ENCODE measurements around the gene PF4V1.

Gene PF4V1

GRCh38 chr4:73853718-73854473 lies 800 bp downstream of the PF4V1 start:
- H3K4me1 Mint-ChIP-seq (ENCODE audit: low read depth in 2 of 2): no peaks in the 10 kb centered on the region
- H3K4me3 Mint-ChIP-seq: no peak overlapping the region
- H3K36me3 Mint-ChIP-seq (ENCODE audit: insufficient read depth): peaks cover 3% of the 10 kb centered on the region
- H3K27me3 Mint-ChIP-seq: peaks cover 0 to 6% of the 10 kb centered on the region in 2 donors
- no peaks in the 10 kb centered on the region for H3K9me3 Mint-ChIP-seq
- no peak overlapping the region for H3K27ac Mint-ChIP-seq
- ATAC-seq (replicated peaks) (no peak), DNase-seq (no peak)

GRCh38 chr4:73855406-73855805 lies 2.3 kb downstream of the PF4V1 start:
- Mint-ChIP-seq H3K27ac (no peak overlapping the region), H3K4me3 (no peak overlapping the region), H3K36me3 (ENCODE audit: insufficient read depth) (peaks cover 3% of the 10 kb centered on the region), H3K27me3 (peaks cover 0 to 6% of the 10 kb centered on the region in 2 donors), H3K4me1 (ENCODE audit: low read depth in 2 of 2) (no peaks in the 10 kb centered on the region), H3K9me3 (no peaks in the 10 kb centered on the region)
- ATAC-seq (replicated peaks) (no peak), DNase-seq (no peak)

- Mint-ChIP-seq H3K9me3 (no peaks in the 10 kb centered on the region), H3K36me3 (ENCODE audit: insufficient read depth) (peaks cover 3% of the 10 kb centered on the region), H3K4me3 (no peak overlapping the region), H3K4me1 (ENCODE audit: low read depth in 2 of 2) (no peaks in the 10 kb centered on the region), H3K27me3 (peaks cover 0 to 6% of the 10 kb centered on the region in 2 donors), H3K27ac (no peak overlapping the region)
- ATAC-seq (replicated peaks) (no peak), DNase-seq (no peak)
Measured at GRCh38 chr4:73856518-73856917, 3.4 kb downstream of the PF4V1 start.

- H3K27me3 Mint-ChIP-seq: no peaks in the 10 kb centered on the region
- DNase-seq (no peak), ATAC-seq (replicated peaks) (no peak)
- no peaks in the 10 kb centered on the region for H3K36me3 Mint-ChIP-seq (ENCODE audit: insufficient read depth)
- H3K9me3 Mint-ChIP-seq: peaks cover 0 to 3% of the 10 kb centered on the region in 2 donors
- H3K27ac Mint-ChIP-seq: no peak overlapping the region
- no peaks in the 10 kb centered on the region for H3K4me1 Mint-ChIP-seq (ENCODE audit: low read depth in 2 of 2)
- no peak overlapping the region for H3K4me3 Mint-ChIP-seq
Measured at GRCh38 chr4:73859614-73860088, 6.6 kb downstream of the PF4V1 start.

DNA sequence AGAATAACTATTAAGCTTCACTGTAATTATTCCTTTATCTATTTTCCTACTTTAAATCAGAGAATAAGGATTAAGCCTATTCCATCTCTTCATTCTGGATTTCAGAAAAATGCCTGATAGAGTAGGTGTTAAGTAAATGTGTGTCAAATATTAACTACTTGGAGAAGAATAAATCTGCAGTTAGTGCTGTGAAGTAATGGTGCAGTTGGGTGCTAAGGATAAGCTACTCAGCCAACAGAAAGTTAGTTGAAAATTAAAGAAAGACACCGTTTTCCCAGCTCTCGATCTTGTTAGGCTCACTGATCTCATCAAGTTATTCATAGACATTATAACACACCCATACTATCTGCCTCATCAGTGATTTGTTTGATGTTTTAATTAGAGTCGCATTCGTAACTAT lies 7.1 kb downstream of the PF4V1 start:
- H3K9me3 Mint-ChIP-seq: peaks cover 0 to 3% of the 10 kb centered on the region in 2 donors
- no peak overlapping the region for H3K27ac Mint-ChIP-seq
- H3K36me3 Mint-ChIP-seq (ENCODE audit: insufficient read depth): no peaks in the 10 kb centered on the region
- no peaks in the 10 kb centered on the region for H3K27me3 Mint-ChIP-seq
- no peak overlapping the region for H3K4me3 Mint-ChIP-seq
- DNase-seq (no peak), ATAC-seq (replicated peaks) (no peak)
- H3K4me1 Mint-ChIP-seq (ENCODE audit: low read depth in 2 of 2): no peaks in the 10 kb centered on the region

GRCh38 chr4:73860917-73861316 lies 7.8 kb downstream of the PF4V1 start:
- H3K27ac Mint-ChIP-seq: no peak overlapping the region
- H3K9me3 Mint-ChIP-seq: peaks cover 0 to 3% of the 10 kb centered on the region in 2 donors

DNA sequence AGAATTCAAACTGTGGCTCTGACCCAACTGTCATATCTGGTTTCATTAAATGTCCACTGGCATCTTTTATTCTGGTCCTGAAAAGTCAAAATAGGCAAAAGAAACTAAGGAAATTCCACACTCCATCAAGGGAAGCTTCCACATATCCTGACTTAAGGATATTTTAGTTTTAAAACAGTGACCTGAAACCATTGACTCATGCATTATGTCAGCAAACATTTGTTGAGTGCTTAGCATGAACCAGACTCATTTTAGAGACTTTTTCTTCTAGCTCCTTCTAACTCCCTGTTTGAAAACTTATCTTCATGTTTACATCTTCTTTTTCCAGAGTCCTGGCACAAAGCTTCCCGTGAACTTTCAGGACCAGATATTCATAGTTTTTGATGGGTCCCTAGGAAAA lies 9.2 kb downstream of the PF4V1 start:
- Mint-ChIP-seq H3K4me1 (ENCODE audit: low read depth in 2 of 2) (no peaks in the 10 kb centered on the region), H3K27me3 (no peaks in the 10 kb centered on the region), H3K9me3 (peaks cover 0 to 3% of the 10 kb centered on the region in 2 donors), H3K4me3 (no peak overlapping the region), H3K36me3 (ENCODE audit: insufficient read depth) (no peaks in the 10 kb centered on the region), H3K27ac (no peak overlapping the region)
- no peak for ATAC-seq (replicated peaks)
- no peak for DNase-seq

More at GRCh38 chr4:73860917-73861316, 7.8 kb downstream of the PF4V1 start:
- Mint-ChIP-seq H3K4me1 (ENCODE audit: low read depth in 2 of 2) (no peaks in the 10 kb centered on the region), H3K4me3 (no peak overlapping the region), H3K27me3 (no peaks in the 10 kb centered on the region), H3K36me3 (ENCODE audit: insufficient read depth) (no peaks in the 10 kb centered on the region)
- DNase-seq (no peak), ATAC-seq (replicated peaks) (no peak)

DNA sequence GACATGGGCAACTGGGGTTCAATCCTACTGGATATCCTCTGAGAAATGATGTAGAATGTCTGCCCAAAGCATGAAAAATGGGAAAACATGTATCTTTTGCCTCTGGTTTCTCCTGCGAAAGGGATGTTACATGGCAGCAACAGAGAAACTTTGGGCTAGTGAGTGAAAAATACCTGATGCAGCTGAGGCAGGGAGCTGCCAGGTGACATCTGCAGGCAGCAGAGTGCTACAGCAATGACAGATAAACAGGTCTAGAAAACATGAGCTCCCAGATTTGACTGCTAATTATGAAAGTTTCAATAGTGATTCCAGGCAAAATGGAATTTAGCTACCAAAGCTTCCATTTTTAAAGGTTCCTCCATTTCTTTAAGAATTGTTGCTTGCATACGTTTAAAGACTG lies 11.3 kb downstream of the PF4V1 start:
- Mint-ChIP-seq H3K27ac (no peak overlapping the region), H3K4me3 (no peak overlapping the region), H3K4me1 (ENCODE audit: low read depth in 2 of 2) (no peaks in the 10 kb centered on the region), H3K9me3 (peaks cover 0 to 3% of the 10 kb centered on the region in 2 donors), H3K36me3 (ENCODE audit: insufficient read depth) (no peaks in the 10 kb centered on the region), H3K27me3 (peaks cover 11 to 15% of the 10 kb centered on the region in 2 donors)
- no peak for ATAC-seq (replicated peaks)
- no peak for DNase-seq

GRCh38 chr4:73864961-73865360 lies 11.9 kb downstream of the PF4V1 start:
- no peaks in the 10 kb centered on the region for H3K36me3 Mint-ChIP-seq (ENCODE audit: insufficient read depth)
- DNase-seq (no peak), ATAC-seq (replicated peaks) (no peak)
- H3K27me3 Mint-ChIP-seq: peaks cover 11 to 20% of the 10 kb centered on the region in 2 donors
- H3K4me3 Mint-ChIP-seq: no peak overlapping the region
- no peaks in the 10 kb centered on the region for H3K4me1 Mint-ChIP-seq (ENCODE audit: low read depth in 2 of 2)
- H3K27ac Mint-ChIP-seq: no peak overlapping the region
- H3K9me3 Mint-ChIP-seq: peaks cover 0 to 3% of the 10 kb centered on the region in 2 donors

DNA sequence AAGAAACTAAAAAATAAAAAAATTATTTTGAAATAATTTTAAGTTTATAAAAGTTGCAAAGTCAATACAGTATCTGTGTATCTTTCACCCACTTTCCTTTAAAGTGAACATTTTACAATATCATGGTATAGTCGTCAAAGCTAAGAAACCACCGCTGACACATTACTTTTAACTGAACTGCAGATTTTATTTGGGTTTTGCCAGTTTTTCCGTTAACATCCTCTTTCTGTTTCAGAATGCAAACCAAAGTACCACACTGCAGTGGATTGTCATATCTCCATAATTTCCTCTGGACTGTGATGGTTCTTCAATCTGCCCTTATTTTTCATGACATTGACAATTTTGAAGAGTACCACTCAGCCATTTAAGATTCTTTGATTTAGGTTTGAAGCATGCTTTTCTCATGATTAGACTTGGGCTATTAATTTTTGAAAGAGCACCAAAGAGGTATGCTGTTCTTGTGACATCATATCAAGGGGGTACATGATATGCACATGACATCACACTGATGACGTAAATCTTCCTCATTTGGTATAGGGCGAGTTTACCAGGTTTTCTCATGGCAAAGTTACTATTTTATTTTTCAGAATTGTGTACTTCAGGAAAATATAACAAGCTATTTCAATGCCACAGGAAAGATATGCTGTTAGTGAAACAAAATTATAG lies 12.5 kb downstream of the PF4V1 start:
- ATAC-seq (replicated peaks) (no peak), DNase-seq (no peak)
- H3K27ac Mint-ChIP-seq: no peak overlapping the region
- peaks cover 0 to 3% of the 10 kb centered on the region in 2 donors for H3K9me3 Mint-ChIP-seq
- H3K36me3 Mint-ChIP-seq (ENCODE audit: insufficient read depth): no peaks in the 10 kb centered on the region
- no peak overlapping the region for H3K4me3 Mint-ChIP-seq
- H3K4me1 Mint-ChIP-seq (ENCODE audit: low read depth in 2 of 2): no peaks in the 10 kb centered on the region
- H3K27me3 Mint-ChIP-seq: peaks cover 11 to 20% of the 10 kb centered on the region in 2 donors

- H3K9me3 Mint-ChIP-seq: peaks cover 0 to 3% of the 10 kb centered on the region in 2 donors
- H3K4me3 Mint-ChIP-seq: no peak overlapping the region
- peaks cover 11 to 20% of the 10 kb centered on the region in 2 donors for H3K27me3 Mint-ChIP-seq
- no peak overlapping the region for H3K27ac Mint-ChIP-seq
- ATAC-seq (replicated peaks) (no peak), DNase-seq (no peak)
- H3K4me1 Mint-ChIP-seq (ENCODE audit: low read depth in 2 of 2): no peaks in the 10 kb centered on the region
- no peaks in the 10 kb centered on the region for H3K36me3 Mint-ChIP-seq (ENCODE audit: insufficient read depth)
Measured at GRCh38 chr4:73866246-73866645, 13.2 kb downstream of the PF4V1 start.

GRCh38 chr4:73867783-73868182 lies 14.7 kb downstream of the PF4V1 start:
- H3K36me3 Mint-ChIP-seq (ENCODE audit: insufficient read depth): no peaks in the 10 kb centered on the region
- no peak overlapping the region for H3K27ac Mint-ChIP-seq
- H3K27me3 Mint-ChIP-seq: peaks cover 11 to 20% of the 10 kb centered on the region in 2 donors
- peaks cover 2 to 4% of the 10 kb centered on the region in 2 donors for H3K9me3 Mint-ChIP-seq
- no peak for ATAC-seq (replicated peaks)
- H3K4me1 Mint-ChIP-seq (ENCODE audit: low read depth in 2 of 2): no peaks in the 10 kb centered on the region
- no peak for DNase-seq
- no peak overlapping the region for H3K4me3 Mint-ChIP-seq

DNA sequence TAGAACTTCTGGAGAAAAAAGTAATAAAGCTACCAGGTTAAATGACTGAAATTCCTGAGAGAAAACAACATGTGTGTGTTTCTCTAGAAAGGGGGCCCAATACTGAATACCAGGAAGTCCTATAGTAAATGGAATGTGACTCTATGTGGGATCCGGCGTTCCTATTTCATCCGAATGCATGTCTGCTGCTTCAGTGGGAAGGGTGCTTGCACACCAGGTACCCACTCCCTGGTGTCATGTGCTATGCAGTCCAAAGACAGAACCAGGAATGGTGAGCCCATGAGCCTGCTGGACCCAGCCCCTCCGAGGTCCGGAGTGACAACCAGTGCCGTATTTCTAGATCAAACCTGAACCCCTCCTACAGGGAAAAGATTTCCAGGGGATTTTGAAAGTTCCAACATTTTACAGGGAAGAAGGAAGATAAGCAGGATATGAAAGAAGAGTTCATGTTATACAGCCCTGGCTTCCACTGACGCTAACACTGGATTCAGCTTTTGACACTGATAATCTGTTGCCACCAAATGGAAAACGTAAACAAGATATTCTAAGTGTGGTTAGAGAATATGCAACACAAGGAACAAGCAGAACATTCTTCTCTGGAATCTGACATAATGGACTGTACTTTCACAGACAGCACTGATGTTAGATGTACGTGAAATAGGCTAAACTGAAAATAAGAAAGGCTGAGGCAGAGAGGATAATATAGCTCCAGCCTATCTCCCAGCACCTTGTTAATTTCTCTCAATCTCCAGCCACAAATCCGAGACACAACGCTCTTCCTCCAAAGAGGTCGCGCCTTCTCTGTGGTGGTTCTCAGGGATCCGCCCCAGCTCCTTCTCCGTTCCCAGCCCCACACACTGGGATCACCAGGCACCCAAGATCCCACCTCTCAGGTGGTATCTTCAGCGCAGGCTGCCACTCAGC lies 15.4 kb downstream of the PF4V1 start:
- Mint-ChIP-seq H3K36me3 (ENCODE audit: insufficient read depth) (no peaks in the 10 kb centered on the region), H3K27me3 (peaks cover 11 to 20% of the 10 kb centered on the region in 2 donors), H3K9me3 (peaks cover 3 to 7% of the 10 kb centered on the region in 2 donors), H3K4me3 (no peak overlapping the region), H3K4me1 (ENCODE audit: low read depth in 2 of 2) (no peaks in the 10 kb centered on the region), H3K27ac (no peak overlapping the region)
- DNase-seq (no peak), ATAC-seq (replicated peaks) (no peak)
